HG03139 (cell line): ENCODE results near the gene SORCS2.

Experiments
- ATAC-seq: cut with Tn5 transposase; IDR thresholded peaks from one replicate; pipeline ENCODE4 v1.9.1; 2021; ENCODE audit not compliant: unreplicated experiment

Gene SORCS2

GRCh38 chr4:7422151-7422897 lies 230.0 kb downstream of the SORCS2 start:
- ATAC-seq, result no peak

- no peak for ATAC-seq
These were observed 230.5 kb downstream of the SORCS2 start for GRCh38 chr4:7422898-7423180.

GRCh38 chr4:7423391-7423790 lies 231.1 kb downstream of the SORCS2 start:
- ATAC-seq, result no peak

GRCh38 chr4:7423801-7424552 lies 231.6 kb downstream of the SORCS2 start:
- no peak for ATAC-seq

- no peak for ATAC-seq
These were observed 232.3 kb downstream of the SORCS2 start for GRCh38 chr4:7424553-7425111.

GRCh38 chr4:7425124-7425523 lies 232.8 kb downstream of the SORCS2 start:
- no peak for ATAC-seq

- no peak for ATAC-seq
These were observed 233.5 kb downstream of the SORCS2 start for GRCh38 chr4:7425591-7426468.

GRCh38 chr4:7426525-7427171 lies 234.3 kb downstream of the SORCS2 start:
- ATAC-seq, result no peak

- ATAC-seq, result no peak
These were observed 235.0 kb downstream of the SORCS2 start for GRCh38 chr4:7427361-7427760.

- ATAC-seq, result no peak
These were observed 235.5 kb downstream of the SORCS2 start for GRCh38 chr4:7427831-7428260.

GRCh38 chr4:7428261-7429068 lies 236.1 kb downstream of the SORCS2 start:
- no peak for ATAC-seq

- no peak for ATAC-seq
These were observed 236.7 kb downstream of the SORCS2 start for GRCh38 chr4:7429069-7429416.

- no peak for ATAC-seq
These were observed 237.3 kb downstream of the SORCS2 start for GRCh38 chr4:7429601-7430078.

- ATAC-seq, result no peak
These were observed 238.1 kb downstream of the SORCS2 start for GRCh38 chr4:7430368-7430964.

- no peak for ATAC-seq
These were observed 238.8 kb downstream of the SORCS2 start for GRCh38 chr4:7430965-7431695.

GRCh38 chr4:7431696-7432530 lies 239.6 kb downstream of the SORCS2 start:
- no peak for ATAC-seq

- no peak for ATAC-seq
These were observed 240.4 kb downstream of the SORCS2 start for GRCh38 chr4:7432531-7433375.
